ENCODE results near the gene NFIC.

GRCh38 chr19:3468211-3468610 lies 101.8 kb downstream of the NFIC start:
- TF ChIP-seq, protein P1, sequence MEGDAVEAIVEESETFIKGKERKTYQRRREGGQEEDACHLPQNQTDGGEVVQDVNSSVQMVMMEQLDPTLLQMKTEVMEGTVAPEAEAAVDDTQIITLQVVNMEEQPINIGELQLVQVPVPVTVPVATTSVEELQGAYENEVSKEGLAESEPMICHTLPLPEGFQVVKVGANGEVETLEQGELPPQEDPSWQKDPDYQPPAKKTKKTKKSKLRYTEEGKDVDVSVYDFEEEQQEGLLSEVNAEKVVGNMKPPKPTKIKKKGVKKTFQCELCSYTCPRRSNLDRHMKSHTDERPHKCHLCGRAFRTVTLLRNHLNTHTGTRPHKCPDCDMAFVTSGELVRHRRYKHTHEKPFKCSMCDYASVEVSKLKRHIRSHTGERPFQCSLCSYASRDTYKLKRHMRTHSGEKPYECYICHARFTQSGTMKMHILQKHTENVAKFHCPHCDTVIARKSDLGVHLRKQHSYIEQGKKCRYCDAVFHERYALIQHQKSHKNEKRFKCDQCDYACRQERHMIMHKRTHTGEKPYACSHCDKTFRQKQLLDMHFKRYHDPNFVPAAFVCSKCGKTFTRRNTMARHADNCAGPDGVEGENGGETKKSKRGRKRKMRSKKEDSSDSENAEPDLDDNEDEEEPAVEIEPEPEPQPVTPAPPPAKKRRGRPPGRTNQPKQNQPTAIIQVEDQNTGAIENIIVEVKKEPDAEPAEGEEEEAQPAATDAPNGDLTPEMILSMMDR (IDR thresholded peaks at IDR 0.05; ENCODE audit: low read length): no peak
- no peak for TF ChIP-seq EZH2 (IDR thresholded peaks at IDR 0.05; ENCODE audit: borderline replicate concordance, low read length)

Measured in OCI-LY1 (cell line).